Sigmoid colon (tissue), 4 donors: ENCODE measurements around the gene AP3M1.

Experiments
- EP300 ChIP-seq, 4 donors: sonication (generic); formaldehyde crosslinking; IDR thresholded peaks; one replicate each; pipeline ENCODE4 v1.6.1; 2017; ENCODE audit warnings: antibody characterized with exemption in 4 of 4
- POLR2A ChIP-seq, 2 donors: fragments of 450-650 bp; IDR thresholded peaks; one replicate each; pipeline ENCODE4 v1.6.1; 2016; ENCODE audit warnings: antibody characterized with exemption in 2 of 2, mild to moderate bottlenecking in 2 of 2, moderate library complexity in 2 of 2
- POLR2AphosphoS5 ChIP-seq, 4 donors: sonication (generic); formaldehyde crosslinking; IDR thresholded peaks; one replicate each; pipeline ENCODE4 v1.6.1; 2017; ENCODE audit warnings: antibody characterized with exemption in 4 of 4
- TF ChIP-seq, protein P1 (sequence below), 4 experiments: fragments of 450-650 bp in 3 of 4; fragments of 200-600 bp in 1 of 4; IDR thresholded peaks; one replicate each; pipeline ENCODE4 v1.5.1; 2016 to 2019; ENCODE audit warnings: antibody characterized with exemption in 4 of 4, mild to moderate bottlenecking in 3 of 4, moderate library complexity in 2 of 4

DNA sequence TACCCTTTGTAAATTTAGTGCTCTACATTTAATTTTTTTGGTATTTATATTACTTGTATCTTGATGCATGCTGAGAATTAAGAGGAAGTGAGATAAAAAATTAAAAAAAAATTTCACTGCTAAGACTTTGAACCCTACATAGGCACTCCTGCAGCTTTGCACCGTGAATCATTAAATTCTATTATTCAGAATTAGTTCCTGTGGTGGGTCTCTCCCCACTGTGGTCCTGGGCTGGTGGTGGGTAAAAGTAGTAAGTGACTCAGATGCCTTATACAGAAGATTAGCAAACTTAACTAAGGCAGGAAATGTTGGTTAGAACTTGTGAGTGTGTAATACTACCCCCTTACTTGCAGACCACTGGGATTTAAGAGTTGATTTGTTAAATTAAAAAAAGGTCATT lies 72.6 kb downstream of the AP3M1 start:
- TF ChIP-seq, protein P1, sequence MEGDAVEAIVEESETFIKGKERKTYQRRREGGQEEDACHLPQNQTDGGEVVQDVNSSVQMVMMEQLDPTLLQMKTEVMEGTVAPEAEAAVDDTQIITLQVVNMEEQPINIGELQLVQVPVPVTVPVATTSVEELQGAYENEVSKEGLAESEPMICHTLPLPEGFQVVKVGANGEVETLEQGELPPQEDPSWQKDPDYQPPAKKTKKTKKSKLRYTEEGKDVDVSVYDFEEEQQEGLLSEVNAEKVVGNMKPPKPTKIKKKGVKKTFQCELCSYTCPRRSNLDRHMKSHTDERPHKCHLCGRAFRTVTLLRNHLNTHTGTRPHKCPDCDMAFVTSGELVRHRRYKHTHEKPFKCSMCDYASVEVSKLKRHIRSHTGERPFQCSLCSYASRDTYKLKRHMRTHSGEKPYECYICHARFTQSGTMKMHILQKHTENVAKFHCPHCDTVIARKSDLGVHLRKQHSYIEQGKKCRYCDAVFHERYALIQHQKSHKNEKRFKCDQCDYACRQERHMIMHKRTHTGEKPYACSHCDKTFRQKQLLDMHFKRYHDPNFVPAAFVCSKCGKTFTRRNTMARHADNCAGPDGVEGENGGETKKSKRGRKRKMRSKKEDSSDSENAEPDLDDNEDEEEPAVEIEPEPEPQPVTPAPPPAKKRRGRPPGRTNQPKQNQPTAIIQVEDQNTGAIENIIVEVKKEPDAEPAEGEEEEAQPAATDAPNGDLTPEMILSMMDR (IDR thresholded peaks at IDR 0.05): no peak
- TF ChIP-seq POLR2A (IDR thresholded peaks at IDR 0.05): no peak
- TF ChIP-seq EP300 (IDR thresholded peaks at IDR 0.05): no peak
- TF ChIP-seq POLR2AphosphoS5 (IDR thresholded peaks at IDR 0.05): no peak
